ENCODE measurements around the gene IFNL4.

DNA sequence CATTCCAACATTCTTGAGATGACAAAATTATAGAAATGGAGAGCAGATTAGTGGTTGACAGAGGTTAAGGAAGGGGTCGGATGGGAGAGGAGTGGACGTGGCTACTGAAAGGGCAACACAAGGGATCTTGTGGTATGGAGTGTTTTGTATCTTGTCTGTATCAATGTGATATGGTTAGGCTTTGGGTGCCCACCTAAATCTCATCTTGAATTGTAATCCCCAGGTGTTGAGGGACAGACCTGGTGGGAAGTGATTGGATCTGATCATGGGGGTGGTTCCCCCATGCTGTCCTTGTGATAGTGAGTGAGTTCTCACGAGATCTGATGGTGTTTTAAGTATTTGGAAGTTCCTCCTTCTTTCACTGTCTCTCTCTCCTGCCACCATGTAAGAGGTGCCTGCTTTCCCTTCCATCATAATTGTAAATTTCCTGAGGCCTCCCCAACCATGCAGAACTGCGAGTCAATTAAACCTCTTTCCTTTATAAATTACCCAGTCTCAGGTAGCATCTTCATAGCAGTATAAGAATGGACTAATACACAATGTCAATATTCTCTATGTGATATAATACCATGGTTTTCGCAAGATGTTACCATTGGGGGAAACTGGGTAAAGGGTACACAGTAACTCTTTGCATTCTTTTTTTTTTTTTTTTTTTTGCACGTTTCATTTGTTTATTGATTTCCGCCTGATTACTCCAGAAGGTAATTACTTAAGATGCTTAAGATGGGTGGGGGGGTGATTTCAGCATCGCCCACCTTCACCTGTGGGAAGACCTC is 4.9 kb upstream of the IFNL4 start:
- TF ChIP-seq HNF4A (CRISPR knock-in tag; IDR thresholded peaks at IDR 0.05) (no peak), NR2F2 (IDR thresholded peaks at IDR 0.05; ENCODE audit: borderline replicate concordance, low read depth) (no peak), POLR2A (IDR thresholded peaks at IDR 0.05; ENCODE audit: insufficient read depth in 1 of 2, low read depth in 2 of 2, low read length in 2 of 2) (no peak), POLR2AphosphoS2 (IDR thresholded peaks at IDR 0.05; ENCODE audit: low read depth, low read length) (no peak), TCF7 (IDR thresholded peaks at IDR 0.05; ENCODE audit: low read depth) (no peak), FOSL1 (CRISPR knock-in tag; IDR thresholded peaks at IDR 0.05; ENCODE audit: borderline replicate concordance) (no peak), RCOR2 (CRISPR knock-in tag; IDR thresholded peaks at IDR 0.05) (no peak), GABPA (IDR thresholded peaks at IDR 0.05; ENCODE audit: low read depth, low read length) (no peak), GABPA (CRISPR knock-in tag; IDR thresholded peaks at IDR 0.05; ENCODE audit: low read depth) (no peak), ZBTB42 (CRISPR knock-in tag; IDR thresholded peaks at IDR 0.05) (no peak), DNMT1 (CRISPR knock-in tag; IDR thresholded peaks at IDR 0.05) (no peak)
- TF ChIP-seq, protein P1, sequence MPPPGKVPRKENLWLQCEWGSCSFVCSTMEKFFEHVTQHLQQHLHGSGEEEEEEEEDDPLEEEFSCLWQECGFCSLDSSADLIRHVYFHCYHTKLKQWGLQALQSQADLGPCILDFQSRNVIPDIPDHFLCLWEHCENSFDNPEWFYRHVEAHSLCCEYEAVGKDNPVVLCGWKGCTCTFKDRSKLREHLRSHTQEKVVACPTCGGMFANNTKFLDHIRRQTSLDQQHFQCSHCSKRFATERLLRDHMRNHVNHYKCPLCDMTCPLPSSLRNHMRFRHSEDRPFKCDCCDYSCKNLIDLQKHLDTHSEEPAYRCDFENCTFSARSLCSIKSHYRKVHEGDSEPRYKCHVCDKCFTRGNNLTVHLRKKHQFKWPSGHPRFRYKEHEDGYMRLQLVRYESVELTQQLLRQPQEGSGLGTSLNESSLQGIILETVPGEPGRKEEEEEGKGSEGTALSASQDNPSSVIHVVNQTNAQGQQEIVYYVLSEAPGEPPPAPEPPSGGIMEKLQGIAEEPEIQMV (CRISPR knock-in tag; IDR thresholded peaks at IDR 0.05; ENCODE audit: low read depth) = no peak

All from HepG2 (cell line).